Ishikawa (cell line): ENCODE results near the gene HHAT.

Experiments
- CEBPB ChIP-seq: IDR thresholded peaks from 2 replicates; pipeline ENCODE4 v1.6.1; 2012
- CREB1 ChIP-seq: IDR thresholded peaks from 2 replicates; pipeline ENCODE4 v1.6.1; 2012; ENCODE audit warnings: low read depth
- EGR1 ChIP-seq: IDR thresholded peaks from 2 replicates; pipeline ENCODE4 v1.6.1; 2012
- EP300 ChIP-seq: IDR thresholded peaks from 2 replicates; pipeline ENCODE4 v1.6.1; 2012; ENCODE audit warnings: borderline replicate concordance
- FOXM1 ChIP-seq: IDR thresholded peaks from 2 replicates; pipeline ENCODE4 v1.6.1; 2012; ENCODE audit warnings: low read depth, borderline replicate concordance
- NFIC ChIP-seq: IDR thresholded peaks from 2 replicates; pipeline ENCODE4 v1.6.1; 2012
- RAD21 ChIP-seq: IDR thresholded peaks from 2 replicates; pipeline ENCODE4 v1.6.1; 2012; ENCODE audit warnings: low read depth
- REST ChIP-seq: IDR thresholded peaks from 2 replicates; pipeline ENCODE4 v1.6.1; 2012; ENCODE audit warnings: low read depth, mild to moderate bottlenecking
- TAF1 ChIP-seq: IDR thresholded peaks from 2 replicates; pipeline ENCODE4 v1.6.1; 2012; ENCODE audit warnings: low read depth, mild to moderate bottlenecking
- TCF12 ChIP-seq: IDR thresholded peaks from 2 replicates; pipeline ENCODE4 v1.6.1; 2012; ENCODE audit warnings: low read depth
- TEAD4 ChIP-seq: IDR thresholded peaks from 2 replicates; pipeline ENCODE4 v1.6.1; 2012
- YY1 ChIP-seq: IDR thresholded peaks from 2 replicates; pipeline ENCODE4 v1.6.1; 2012; ENCODE audit warnings: low read depth
- ZBTB7A ChIP-seq: IDR thresholded peaks from 2 replicates; pipeline ENCODE4 v1.6.1; 2012; ENCODE audit warnings: low read depth
- TF ChIP-seq, protein P1 (sequence below): IDR thresholded peaks from 2 replicates; pipeline ENCODE4 v1.6.1; 2012
- TF ChIP-seq, protein P2 (sequence below): IDR thresholded peaks from 2 replicates; pipeline ENCODE4 v1.6.1; 2012

HHAT gene

GRCh38 chr1:210588357-210588756 lies 259.7 kb downstream of the HHAT start:
- TF ChIP-seq EGR1 (no peak), CREB1 (no peak), TCF12 (no peak), TEAD4 (no peak), EP300 (no peak), CEBPB (no peak), REST (no peak), RAD21 (no peak)
- TF ChIP-seq, protein P1, sequence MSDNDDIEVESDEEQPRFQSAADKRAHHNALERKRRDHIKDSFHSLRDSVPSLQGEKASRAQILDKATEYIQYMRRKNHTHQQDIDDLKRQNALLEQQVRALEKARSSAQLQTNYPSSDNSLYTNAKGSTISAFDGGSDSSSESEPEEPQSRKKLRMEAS: no peak
- TF ChIP-seq, protein P2, sequence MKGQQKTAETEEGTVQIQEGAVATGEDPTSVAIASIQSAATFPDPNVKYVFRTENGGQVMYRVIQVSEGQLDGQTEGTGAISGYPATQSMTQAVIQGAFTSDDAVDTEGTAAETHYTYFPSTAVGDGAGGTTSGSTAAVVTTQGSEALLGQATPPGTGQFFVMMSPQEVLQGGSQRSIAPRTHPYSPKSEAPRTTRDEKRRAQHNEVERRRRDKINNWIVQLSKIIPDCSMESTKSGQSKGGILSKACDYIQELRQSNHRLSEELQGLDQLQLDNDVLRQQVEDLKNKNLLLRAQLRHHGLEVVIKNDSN: no peak

GRCh38 chr1:210588946-210589345 lies 260.2 kb downstream of the HHAT start:
- TF ChIP-seq REST (no peak), NFIC (no peak), EGR1 (no peak), TEAD4 (no peak), EP300 (no peak), TCF12 (no peak), ZBTB7A (no peak), CEBPB (no peak)
- TF ChIP-seq, protein P1: no peak
- TF ChIP-seq, protein P2: no peak

DNA sequence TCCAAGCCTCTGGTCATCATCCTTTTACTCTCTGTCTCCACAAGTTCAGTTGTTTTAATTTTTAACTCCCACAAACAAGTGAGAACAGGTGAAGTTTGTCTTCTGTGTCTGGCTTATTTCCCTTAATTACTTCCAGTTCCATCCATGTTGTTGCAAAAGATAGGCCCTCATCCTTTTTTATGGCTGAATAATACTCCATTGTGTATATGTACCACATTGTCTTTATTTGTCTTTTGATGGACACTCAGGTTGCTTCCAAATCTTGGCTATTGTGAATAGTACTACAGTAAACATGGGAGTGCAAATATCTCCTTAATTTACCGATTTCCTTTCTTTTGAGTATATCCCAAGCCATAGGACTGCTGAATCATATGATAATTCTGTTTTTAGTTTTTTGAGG lies 262.5 kb downstream of the HHAT start:
- no peak for TF ChIP-seq RAD21
- TF ChIP-seq TAF1: no peak
- TF ChIP-seq YY1: no peak
- TF ChIP-seq TEAD4: no peak
- TF ChIP-seq CEBPB: no peak
- TF ChIP-seq, protein P2: no peak
- TF ChIP-seq CREB1: no peak
- no peak for TF ChIP-seq EP300
- TF ChIP-seq FOXM1: no peak
- TF ChIP-seq, protein P1: no peak
- no peak for TF ChIP-seq REST
- TF ChIP-seq TCF12: no peak
- no peak for TF ChIP-seq NFIC
- TF ChIP-seq ZBTB7A: no peak
- no peak for TF ChIP-seq EGR1

DNA sequence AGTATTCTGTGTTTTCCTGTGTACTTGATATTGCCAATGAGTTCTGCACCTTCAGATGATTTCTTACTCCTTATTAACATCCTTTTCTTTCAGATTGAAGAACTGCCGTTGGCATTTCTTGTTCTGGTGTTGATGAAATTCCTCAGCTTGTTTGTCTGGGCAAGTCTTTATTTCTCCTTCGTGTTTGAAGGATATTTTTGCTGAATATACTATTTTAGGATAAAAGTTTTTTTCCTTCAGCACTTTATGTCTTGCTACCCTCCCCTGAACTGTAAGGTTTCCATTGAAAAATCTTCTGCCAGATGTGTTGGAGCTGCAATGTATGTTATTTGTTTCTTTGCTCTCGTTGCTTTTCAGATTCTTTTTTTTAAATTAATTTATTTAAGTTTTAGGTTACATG lies 265.9 kb downstream of the HHAT start:
- TF ChIP-seq FOXM1 (no peak), YY1 (no peak), EP300 (no peak)
- TF ChIP-seq, protein P2: no peak
- TF ChIP-seq, protein P1: no peak
